ENCODE measurements around the gene ARHGAP31.

- TF ChIP-seq EZH2phosphoT487 (IDR thresholded peaks at IDR 0.05; ENCODE audit: insufficient read depth, low read depth) (no peak), EZH2 (IDR thresholded peaks at IDR 0.05; ENCODE audit: insufficient read depth, poor library complexity, severe bottlenecking) (no peak)
Measured at GRCh38 chr3:119311081-119311925, 17.1 kb downstream of the ARHGAP31 start.

Data from GM23248 (cell line).